GM12891 (cell line): Measurements from ENCODE around the gene FAM161B.

Source experiments
- POLR2A ChIP-seq: IDR thresholded peaks from 2 replicates; pipeline ENCODE4 v1.6.1; 2011; ENCODE audit warnings: low read depth, low read length, control low read depth
- POLR2AphosphoS5 ChIP-seq: IDR thresholded peaks from 2 replicates; pipeline ENCODE4 v1.6.1; 2011; ENCODE audit warnings: low read depth, low read length, control low read depth
- POU2F2 ChIP-seq: IDR thresholded peaks from 2 replicates; pipeline ENCODE4 v1.6.1; 2011; ENCODE audit warnings: low read depth, mild to moderate bottlenecking, control low read depth, low read length, moderate library complexity
- SPI1 ChIP-seq: IDR thresholded peaks from 2 replicates; pipeline ENCODE4 v1.6.1; 2011; ENCODE audit warnings: low read depth, low read length, control low read depth
- TAF1 ChIP-seq: IDR thresholded peaks from 2 replicates; pipeline ENCODE4 v1.6.1; 2011; ENCODE audit warnings: low read depth, low read length, control low read depth

- TF ChIP-seq POLR2AphosphoS5 (no peak), POLR2A (no peak), TAF1 (no peak), SPI1 (no peak), POU2F2 (no peak)
Observed at GRCh38 chr14:73997108-73997943, 47.4 kb upstream of the FAM161B start.
